HG03575 (cell line): Measurements from ENCODE around the gene RRAS2.
"Not testable (repeated sequence)": the region's sequence is repeated elsewhere in the genome, so short reads cannot be mapped to it uniquely, and the experiment has no call there.

Experiments used
- ATAC-seq: cut with Tn5 transposase; IDR thresholded peaks from one replicate; pipeline ENCODE4 v1.9.1; 2021; ENCODE audit not compliant: unreplicated experiment, insufficient number of reproducible peaks, low FRiP score; ENCODE audit errors: extremely low read depth

Gene RRAS2

GRCh38 chr11:14345016-14345415, 14.0 kb downstream of the RRAS2 start:
- ATAC-seq, result not testable (repeated sequence)

GRCh38 chr11:14342906-14343305, 16.1 kb downstream of the RRAS2 start:
- ATAC-seq, result no peak

- no peak for ATAC-seq
Measured at GRCh38 chr11:14341968-14342367, 17.0 kb downstream of the RRAS2 start.

GRCh38 chr11:14340721-14341120, 18.3 kb downstream of the RRAS2 start:
- ATAC-seq, result no peak

- ATAC-seq, result no peak
Measured at GRCh38 chr11:14339356-14339755, 19.6 kb downstream of the RRAS2 start.

- no peak for ATAC-seq
Measured at GRCh38 chr11:14336507-14337503, 22.2 kb downstream of the RRAS2 start.

- ATAC-seq, result no peak
Measured at GRCh38 chr11:14335712-14336111, 23.3 kb downstream of the RRAS2 start.

GRCh38 chr11:14334893-14335292, 24.1 kb downstream of the RRAS2 start:
- ATAC-seq, result no peak

- no peak for ATAC-seq
Measured at GRCh38 chr11:14334192-14334591, 24.8 kb downstream of the RRAS2 start.

GRCh38 chr11:14331476-14332136, 27.4 kb downstream of the RRAS2 start:
- no peak for ATAC-seq

- ATAC-seq, result no peak
Measured at GRCh38 chr11:14330881-14331280, 28.1 kb downstream of the RRAS2 start.

- no peak for ATAC-seq
Measured at GRCh38 chr11:14329702-14330101, 29.3 kb downstream of the RRAS2 start.

GRCh38 chr11:14327116-14327515, 31.9 kb downstream of the RRAS2 start:
- no peak for ATAC-seq

- ATAC-seq, result no peak
Measured at GRCh38 chr11:14323118-14323676, 35.8 kb downstream of the RRAS2 start.

- ATAC-seq, result no peak
Measured at GRCh38 chr11:14322510-14322909, 36.5 kb downstream of the RRAS2 start.

- peak; percentile 33 for ATAC-seq
Measured at GRCh38 chr11:14320020-14320419, 39.0 kb downstream of the RRAS2 start.

- ATAC-seq, result no peak
Measured at GRCh38 chr11:14318581-14318981, 40.4 kb downstream of the RRAS2 start.

GRCh38 chr11:14317659-14318325, 41.2 kb downstream of the RRAS2 start:
- ATAC-seq, result no peak

GRCh38 chr11:14315130-14315529, 43.9 kb downstream of the RRAS2 start:
- peak; percentile 23 for ATAC-seq
